ENCODE results near the gene GGTLC3.
"Not testable (repeated sequence)": the region's sequence is repeated elsewhere in the genome, so short reads cannot be mapped to it uniquely, and the experiment has no call there.

Gene GGTLC3

DNA sequence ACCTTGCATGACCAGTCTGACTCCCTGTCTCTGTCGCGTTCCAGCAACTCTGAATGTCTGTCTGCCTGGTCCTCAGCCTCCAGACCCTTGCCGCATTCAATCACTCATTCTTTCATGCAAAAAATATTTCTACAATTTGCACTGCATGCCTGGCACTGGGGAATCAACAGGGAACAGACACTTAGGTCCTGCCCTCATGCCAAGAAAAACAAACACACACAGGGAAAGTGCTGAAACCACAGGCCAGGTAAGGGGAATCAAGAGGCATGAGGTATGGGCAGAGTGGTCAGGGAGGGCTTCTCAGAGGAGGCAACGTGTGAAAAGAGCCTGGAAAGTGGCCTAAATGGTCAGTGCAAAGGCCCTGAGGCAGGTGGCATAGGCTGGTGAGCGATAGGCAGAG lies at the start of gene GGTLC3:
Gene GGTLC3 (minus strand): TSS at position 101 of the 400 bp plus-strand sequence. CDS start 264 bp downstream, outside the sequence.
- DNase-seq: not testable (repeated sequence)

DNA sequence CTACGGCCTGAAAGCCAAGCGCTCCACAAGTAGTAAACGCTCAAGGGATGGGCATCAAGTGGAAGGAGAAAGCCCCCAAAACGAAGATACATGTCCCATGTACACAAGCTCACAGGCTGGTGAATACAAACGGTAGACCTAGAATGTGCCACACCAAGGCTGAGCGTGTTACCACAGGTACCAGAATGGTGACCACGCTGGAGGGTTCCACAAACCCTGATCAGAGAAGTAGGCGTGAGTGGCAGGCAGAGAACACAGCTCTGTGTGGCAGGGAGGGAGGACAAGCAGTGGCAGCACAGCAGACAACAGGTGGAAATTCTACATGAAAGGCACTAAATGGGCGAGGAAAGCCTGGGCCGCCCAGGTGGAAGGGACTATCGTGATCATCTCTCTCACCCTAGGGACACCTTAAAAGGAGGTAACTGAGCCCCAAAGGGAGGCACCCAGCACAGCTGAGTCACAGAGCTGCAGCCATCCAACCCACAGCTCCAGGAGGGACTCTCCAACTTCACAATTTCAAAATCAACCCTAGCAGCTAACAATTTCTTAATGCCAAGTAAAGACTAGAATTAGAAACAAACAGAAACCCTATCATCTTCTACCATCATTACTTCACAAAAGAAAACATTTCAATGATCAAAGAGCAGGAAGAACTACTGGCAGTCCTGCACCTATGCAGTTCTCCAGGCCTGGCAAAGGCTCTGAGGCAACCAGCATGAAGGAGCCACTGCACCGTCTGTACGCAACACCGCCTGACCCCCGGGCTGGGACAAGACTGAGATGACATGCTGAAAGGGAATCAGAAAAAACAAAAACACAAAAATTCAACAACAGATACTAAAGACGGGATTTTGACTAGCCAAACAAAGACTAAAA lies 42.4 kb upstream of the GGTLC3 start:
- DNase-seq: not testable (repeated sequence)

DNA sequence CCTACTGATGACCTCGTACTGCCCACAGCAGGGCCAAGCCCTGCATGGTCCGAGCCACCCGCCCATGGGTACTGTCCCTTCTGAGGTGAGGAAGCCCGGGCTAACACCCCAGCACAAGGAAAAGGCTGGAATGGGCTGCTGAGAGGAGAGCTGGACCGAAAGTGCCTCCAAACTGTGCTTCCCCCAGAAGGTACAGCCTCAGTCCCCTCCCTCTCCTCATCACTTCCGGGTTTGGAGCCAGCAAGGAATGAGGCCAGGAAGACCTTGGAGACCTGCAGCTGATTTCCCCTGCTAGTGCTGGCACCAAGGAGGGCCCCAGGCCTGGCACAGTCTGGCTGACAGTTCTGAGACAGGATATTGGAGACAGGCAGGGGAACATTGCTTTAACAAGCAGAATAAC lies 41.0 kb upstream of the GGTLC3 start:
- DNase-seq: not testable (repeated sequence)

DNA sequence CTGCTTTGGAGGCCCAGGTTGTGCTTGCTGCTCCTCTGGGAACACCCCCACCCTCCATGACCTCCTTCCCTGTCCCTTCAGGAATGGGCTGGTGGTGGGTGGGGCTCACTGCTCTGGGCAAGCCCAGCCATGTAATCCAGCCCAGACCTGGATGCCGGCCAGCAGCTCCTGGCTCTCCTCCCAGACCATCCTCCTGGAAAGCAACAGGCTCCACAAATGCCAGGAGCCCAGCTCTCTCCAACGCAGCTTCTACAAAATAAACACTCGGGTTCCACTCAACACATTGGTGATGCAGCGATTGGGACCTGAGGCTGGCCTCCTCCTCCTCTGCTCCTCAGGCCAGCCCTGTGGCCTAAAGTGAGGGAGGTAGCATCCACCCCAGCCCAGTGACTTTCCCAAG lies 40.6 kb upstream of the GGTLC3 start:
- DNase-seq: not testable (repeated sequence)

DNA sequence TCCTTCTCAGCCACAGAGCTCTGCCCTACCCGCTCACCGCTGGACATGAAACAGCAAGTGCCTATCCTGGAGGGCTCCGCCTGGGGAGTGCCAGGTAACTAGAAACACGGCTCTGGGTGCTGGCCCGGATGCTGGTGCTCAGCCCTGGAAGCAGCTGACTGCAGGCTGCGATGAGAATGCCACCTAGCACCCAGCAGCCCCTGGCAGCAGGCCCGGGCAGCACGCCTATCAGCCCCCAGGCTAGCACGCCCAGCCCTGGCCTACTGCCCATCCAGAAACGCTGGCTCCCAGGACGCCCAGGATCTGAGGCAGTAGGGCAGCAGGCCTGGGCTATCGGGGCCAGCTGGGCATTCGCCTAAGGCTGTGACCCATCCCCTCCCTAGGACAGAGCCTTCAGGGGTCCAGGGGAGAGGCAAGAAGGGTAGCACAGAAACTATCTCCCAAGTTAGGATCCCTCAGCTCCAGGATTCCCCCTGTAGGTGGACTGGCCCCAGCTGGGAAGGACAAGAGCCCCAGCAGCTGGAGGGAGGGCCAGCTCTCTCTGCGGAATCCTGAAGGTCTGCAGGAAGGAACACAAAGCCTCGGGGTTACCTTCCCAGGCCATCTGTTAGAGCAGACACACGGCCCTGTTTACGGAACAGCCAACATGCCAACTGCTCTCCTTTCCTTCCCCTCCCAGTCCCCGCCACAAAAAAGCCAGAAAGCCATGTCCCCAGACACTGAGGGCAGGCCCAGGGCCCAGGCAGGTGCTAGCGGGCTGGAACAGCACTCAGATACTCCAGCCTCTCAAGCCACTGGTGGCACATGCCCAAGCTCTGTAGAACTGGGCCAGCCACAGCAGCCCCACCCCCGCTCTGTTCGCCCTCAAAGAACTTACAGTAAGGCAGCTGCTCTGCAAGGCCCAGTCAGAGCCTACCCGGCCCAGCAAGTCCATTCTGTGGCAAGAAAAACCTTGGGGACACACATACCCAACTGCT lies 36.6 kb upstream of the GGTLC3 start:
- not testable (repeated sequence) for DNase-seq

DNA sequence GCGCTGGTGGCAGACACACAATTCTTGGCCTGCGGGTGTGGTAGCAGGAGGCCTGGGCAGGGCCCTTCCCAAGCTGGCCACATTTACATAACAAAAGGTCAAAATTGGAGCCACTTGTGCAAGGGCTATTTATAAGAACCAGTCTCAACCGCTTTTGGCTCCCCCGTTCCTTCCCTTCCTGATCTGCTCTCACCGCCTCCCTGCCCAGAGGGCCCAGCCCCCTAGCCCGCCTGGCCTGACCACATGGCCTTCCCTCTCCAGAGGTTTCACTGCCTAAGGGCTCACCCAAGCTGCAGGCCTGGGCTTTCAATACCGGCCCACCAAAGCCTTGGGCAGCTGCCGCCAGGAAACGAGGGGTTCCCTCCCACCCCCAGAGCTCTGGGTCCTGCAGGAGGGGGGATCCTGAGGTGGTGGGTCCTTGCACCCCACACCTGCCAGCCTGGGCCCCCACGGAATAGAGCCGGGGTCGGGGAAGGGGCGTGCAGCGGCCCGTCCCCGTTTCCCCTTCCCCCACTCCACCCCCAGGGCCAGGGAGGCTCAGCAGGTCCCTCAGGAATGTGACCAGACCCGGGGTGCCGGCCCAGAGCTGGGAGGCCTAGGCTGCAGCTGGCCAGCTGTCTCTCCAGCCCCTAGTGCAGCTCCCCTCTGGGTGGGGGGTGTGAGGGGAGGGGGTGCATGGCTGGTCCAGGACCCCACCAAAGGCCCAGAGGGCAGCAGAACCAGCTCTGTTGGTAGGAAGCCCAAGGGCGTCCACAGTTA lies 35.1 kb upstream of the GGTLC3 start:
- DNase-seq: not testable (repeated sequence)

DNA sequence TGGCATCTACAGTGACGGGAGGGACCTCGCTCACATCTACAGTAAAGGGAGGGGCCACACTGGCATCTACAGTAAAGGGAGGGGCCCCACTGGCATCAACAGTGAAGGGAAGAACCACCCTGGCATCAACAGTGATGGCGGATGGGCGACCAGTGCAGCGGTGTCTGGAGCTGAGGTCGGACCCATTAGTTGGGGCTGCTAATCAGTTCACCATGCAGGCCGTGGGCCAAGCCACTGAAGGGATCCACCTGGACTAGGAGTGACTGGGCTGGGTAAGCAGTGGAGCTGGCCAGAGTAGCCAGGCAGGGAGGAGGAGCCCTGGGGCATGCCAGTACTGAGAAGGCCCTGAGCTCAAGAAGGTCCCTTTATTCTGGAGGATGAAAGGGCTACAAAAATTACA lies 33.1 kb upstream of the GGTLC3 start:
- DNase-seq: not testable (repeated sequence)

DNA sequence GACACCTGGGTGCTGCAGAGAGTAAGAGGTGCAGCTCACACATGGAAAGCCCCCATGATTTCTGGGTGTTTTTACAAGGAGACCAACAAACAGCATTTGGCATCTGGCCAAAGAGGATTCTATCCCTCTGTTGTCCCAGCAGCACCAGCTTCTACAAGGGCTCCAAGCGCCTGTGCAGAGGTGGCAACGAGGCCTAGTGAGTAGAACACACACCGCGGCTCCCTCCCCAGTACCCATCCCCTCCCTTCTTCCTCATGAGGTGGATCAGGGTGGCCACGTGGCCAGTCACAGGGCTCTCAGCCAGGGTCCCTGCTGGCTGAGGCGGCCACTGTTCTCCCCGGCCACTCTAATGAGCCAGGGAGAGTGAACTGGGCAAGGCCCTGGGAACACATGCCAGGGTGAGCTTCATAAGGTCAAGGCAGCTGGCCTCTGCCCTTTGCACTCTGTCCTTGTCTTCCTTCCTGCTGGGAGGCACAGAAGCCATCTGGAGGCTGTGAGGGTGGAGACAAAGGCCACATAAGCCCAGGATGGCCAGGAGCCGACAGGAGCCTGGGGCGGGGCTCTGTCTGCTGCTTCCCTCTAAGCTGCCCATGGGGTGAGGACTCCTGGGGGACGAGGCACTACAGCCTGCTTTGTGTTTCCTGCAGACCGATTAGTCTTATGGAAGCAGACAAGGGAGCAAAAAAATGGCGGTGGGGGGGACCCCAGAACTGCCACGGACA lies 31.7 kb upstream of the GGTLC3 start:
- DNase-seq: not testable (repeated sequence)

DNA sequence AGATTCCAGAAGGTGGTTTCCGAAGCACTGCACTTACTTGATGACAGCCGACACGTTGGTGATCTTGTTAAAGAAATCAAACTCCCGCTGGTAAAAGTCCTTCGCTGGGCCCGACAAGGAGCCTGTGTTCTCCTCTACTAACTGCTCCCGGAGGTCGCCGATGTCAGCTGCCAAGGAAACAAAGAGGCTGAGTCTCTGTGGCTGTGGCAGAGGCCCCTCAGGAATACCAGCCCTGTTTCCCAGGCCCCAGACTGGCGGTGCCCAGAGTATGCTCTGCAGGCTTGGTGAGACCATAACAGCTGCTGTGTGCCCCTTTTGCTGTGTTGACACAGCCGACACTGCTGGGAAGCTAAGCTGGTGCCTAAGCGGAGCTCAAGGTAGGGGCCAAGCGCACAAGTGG lies 26.7 kb upstream of the GGTLC3 start:
- not testable (repeated sequence) for DNase-seq

DNA sequence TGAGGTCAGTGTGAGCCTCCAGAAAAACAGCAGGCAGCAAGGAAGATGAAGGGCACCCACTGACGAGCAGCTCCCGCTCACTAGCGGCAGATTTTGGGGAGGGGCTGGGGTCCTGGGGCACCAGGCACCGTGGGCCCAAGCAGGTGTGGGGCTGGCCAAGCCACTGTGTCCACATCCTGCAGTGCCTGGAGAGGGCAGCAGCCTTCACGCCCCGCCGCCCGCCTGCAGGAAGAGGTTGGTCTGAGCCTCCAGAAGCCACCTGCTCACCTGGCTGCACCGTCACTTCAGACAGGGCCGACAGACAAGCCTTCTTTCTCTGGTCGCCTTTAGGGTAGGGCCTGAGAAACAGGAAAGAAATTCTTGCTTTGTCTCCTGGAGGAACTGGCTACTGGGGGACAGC lies 25.4 kb upstream of the GGTLC3 start:
- not testable (repeated sequence) for DNase-seq

DNA sequence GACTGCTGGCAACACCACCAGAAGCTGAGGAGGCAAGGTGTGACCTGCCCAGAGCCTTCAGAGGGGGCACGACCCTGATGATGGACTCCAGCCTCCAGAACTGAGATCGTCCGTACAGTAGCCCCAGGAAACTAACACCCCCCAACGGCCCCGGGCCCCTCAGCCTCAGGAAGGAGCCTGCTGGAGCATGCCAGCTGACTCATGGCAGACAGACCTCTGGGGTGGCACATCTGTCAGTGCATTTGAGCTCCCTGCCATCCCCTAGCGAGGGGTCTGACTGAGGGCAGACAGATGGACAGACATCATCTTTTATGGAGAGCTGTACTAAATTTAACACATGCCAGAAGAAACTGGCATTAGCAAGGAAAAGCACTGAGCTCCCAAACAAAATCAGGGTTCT lies 22.0 kb upstream of the GGTLC3 start:
- not testable (repeated sequence) for DNase-seq

DNA sequence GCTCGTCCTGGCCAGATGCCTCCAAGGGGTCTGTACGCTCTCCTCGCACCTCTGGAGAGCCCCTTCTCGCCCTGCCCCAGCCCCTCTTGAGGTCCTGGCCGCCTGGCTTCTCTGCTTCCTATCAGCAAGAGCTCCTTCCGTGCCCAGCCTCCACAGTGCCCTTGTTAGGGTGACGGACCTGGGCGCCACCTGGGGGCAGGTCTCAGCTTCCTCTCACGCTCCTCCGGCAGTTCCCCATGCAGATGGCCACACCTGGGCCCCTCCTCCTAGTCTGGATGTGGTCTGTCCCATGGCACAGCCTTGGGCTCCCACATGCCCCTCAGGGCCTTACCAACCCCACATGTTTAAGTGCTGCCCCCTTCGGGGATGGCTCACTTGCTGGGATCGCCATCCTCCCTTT lies 16.4 kb upstream of the GGTLC3 start:
- not testable (repeated sequence) for DNase-seq

DNA sequence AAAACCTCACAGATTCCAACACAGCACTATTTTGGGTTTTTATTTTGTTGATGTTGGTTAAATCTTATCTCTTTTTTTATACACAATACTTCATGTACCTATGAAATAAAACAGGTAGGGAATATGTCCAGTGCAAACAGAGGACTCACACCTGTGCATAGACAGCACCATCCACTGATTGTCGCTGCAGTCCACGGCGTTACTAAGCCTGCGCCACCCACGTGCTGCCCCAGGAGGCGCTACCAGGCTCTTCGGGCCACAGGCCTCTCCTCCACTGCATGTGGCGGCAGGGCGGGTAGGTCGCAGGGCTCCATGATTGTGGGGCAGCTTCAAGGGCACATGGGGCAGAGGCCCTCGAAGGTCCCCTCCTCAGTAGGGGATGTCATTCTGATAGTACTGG lies 15.7 kb upstream of the GGTLC3 start:
- DNase-seq: not testable (repeated sequence)

DNA sequence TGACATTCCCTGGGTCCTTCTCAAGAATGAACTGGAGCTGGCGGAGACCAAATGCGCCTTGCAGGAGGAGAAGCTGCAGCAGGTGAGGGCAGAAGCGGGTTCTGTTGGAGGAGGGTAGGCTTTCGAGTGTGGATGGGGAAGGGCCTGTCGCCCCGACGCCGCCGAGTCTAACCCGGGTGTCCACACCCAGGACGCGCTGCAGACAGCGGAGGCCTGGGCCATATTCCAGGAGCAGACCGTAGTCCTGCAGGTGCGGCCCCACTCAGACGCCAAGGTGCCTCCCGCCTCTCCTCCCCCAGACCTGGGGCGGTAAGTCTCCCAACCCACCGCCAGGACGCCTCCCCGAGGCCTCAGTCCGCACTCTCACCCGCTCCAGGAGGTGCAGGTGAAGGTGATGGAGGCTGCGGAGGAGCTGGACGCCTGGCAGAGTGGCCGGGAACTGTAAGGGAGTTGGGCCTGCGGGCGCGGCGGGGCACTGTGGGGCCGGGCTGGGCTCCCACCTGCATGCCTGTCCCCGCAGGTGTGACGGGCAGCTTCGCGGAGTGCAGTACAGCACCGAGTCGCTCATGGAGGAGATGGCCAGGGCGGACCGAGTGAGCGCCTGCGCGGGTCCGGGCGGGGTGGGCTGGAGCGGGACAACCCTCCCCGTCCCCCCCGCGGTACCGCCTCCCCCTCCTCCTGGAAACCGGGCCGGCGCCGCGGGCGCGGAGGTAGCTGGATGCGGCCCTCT lies 11.6 kb upstream of the GGTLC3 start:
- DNase-seq: not testable (repeated sequence)

DNA sequence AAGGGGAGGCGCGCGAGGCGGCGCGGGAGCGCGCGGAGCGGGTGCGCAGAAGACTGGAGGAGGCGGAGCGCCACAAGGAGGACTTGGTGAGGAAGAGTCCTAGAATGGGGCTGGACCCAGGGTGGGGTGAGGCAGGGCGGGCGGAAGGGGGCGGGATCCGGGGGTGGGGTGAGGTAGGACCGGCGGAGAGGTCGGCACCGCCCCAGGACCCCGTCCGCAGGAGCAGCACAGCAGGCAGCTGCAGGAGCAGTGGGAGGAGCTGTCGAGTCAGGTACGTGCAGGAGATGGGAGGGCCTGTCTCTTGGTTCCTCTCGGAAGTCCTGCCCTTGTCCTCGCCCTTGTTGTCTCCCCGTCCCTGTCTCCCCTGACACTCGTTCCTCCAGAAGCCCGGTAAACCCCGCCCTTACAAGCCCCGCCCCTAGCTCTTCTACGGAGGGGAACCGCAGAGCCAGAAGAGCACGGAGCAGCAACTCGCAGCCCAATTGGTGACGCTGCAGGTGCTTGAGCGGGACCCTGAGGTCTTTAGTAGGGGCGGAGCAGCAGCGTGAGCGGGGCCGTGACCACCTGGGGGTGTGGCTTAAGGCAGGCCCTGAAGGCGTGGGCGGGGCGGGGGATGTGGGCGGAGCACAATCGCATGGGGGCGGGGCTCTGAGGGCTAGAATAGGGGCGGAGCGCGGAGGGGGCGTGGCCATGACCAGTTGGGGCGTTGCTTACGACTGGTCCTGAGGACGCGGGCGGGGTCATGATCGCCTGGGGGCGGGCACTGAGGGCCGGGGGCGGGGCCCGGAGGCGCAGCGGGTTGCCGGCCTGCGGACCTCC lies 10.8 kb upstream of the GGTLC3 start:
- peak; percentile 83 for DNase-seq

DNA sequence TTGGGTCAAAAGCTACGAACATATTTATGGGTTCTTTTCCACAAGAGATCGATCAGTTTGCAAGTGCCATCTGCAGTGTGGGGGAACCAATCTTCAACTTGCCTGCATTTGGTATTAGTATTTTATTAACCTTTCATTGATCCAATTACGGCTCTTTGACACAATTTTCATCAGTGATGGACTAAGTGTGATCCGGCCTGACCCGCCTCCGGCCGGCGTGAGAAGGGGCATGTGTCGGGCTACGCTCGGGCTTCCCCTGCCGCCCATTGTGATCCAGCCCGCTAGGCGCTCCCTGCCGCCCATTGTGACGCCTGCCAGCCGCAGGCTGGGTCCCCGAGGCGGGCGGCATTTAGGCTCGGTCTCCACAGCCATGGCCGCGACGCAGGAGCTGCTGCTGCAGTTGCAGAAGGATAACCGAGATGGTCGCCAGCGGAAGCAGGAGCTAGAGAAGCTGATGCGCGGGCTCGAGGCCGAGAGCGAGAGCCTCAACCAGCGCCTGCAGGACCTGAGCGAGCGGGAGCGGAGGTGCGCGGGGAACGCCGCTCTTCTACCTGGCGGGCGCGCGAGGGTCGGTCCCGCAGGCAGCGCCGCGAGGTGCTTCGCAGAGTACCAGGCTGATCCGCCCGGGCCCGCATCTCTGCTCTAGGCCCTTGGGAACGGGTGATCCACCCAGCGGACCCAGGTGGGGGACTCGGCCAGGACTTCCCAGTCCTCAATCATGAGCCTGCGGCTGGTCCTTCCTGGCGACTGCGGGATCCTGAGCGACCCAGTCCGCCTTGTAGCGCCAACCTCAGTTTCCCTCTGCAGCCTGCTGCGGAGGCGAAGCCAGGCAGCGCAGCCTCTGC lies 10.0 kb upstream of the GGTLC3 start, which contains the start of gene TMEM191B:
Gene TMEM191B (plus strand): TSS at position 51 of the 845 bp plus-strand sequence. CDS start 179 bp downstream, at position 230.
- not testable (repeated sequence) for DNase-seq

DNA sequence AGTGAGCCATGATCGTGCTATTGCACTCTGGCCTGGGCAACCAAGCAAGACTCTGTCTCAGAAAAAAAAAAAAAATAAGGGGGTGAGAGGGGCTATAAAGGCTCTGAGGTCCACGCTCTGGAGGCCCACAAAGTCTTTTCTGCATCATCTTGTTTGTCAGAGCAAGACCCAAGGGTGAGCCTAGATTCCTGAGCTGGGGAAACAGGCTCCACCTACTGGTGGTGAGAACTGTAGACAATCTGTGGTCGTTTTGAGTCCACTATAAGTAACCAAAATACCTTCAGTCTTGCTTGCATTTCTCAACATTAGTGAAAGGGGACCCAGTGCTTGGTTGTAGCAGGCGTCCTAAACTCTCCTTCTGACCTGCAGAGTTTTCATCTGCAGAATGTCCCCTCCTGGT lies 5.4 kb upstream of the GGTLC3 start:
- not testable (repeated sequence) for DNase-seq

DNA sequence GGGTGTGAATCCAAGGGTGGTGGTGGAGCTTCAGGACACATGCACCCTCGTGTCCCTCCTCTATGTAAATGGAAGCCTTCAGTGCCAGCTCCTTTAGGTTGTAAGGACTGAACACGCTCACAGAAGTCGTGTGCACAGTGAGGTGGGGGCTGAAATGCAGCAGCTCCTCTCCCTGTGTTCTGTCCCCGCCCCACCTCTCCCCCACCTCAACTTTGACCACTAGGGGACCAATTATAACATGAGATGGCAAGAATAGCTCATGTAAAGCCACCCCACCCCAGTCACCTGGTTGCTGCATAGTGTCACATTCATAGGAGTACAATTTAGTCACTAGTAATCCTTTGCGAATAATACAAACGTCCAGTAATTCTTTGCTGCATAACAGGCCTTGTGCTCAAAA lies 4.8 kb upstream of the GGTLC3 start:
- DNase-seq: not testable (repeated sequence)

DNA sequence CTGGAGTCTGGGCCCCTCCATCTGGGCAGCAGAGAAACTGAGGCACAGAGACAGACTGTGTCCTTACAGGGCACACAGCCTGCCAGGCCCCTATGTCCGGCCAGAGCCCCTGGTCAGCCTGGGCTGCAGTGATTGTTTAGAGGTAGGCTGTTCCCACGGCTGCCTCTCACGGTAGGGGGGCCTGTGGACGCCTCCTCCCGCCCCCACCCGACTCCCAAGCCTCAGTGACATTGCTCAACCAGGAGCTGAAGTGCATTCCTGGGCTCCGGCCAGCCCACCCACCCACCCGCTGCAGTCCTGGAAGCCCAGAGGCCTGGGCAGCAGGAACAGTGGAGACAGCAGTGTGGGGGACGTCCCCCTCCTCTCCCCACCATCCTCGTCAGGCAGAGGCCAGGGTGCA lies 4.5 kb downstream of the GGTLC3 start:
- DNase-seq: not testable (repeated sequence)

Measured in islet precursor cell (in vitro differentiated cells).